ENCODE data around the gene KDM5A. TPM values are rescaled to one million over a fixed set of nuclear protein-coding genes. Genes with fewer than 3 reads are reported as not detected.

KDM5A gene
- total RNA-seq, 1 experiment from 2014 or later: 56.9 TPM

DNA sequence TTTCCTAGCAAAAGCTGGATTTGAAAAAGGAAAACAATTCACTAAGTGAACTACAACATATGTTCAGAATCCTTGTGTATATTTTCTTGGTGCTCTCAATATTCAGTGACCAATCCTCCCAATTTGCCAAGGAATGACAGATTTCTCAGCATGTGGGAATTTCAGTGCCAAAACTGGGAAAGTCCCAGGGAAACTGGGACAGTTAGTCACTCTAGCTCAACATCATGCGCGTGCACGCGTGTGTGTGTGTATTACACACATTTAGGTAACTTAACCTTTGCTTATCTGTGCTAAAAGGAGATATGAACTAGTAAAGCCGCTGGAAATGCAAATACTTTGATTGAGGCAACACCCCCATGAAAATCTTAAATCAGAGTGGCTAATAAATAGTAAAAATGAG lies 100.4 kb downstream of the KDM5A start:
- no peak overlapping the region for H3K4me2 ChIP-seq (ENCODE audit: insufficient read depth, insufficient read length, low read length)
- no peak for DNase-seq
- no peak overlapping the region for H2AK5ac ChIP-seq (ENCODE audit: insufficient read length, low read length)
- no peak overlapping the region for H3T11ph ChIP-seq (ENCODE audit: low read length)
- no peak overlapping the region for H2BK12ac ChIP-seq (ENCODE audit: insufficient read length, low read depth, low read length)
- no CpG with 5 or more reads among the region's 5 CpGs for WGBS (ENCODE audit: extremely low coverage, insufficient read length, low lambda C conversion rate)
- H4K20me1 ChIP-seq (ENCODE audit: control insufficient read depth, insufficient read depth, insufficient read length): no peaks in the 10 kb centered on the region
- H3K9me3 ChIP-seq (ENCODE audit: control insufficient read depth, low read depth, low read length): no peaks in the 10 kb centered on the region
- H2BK120ac ChIP-seq (ENCODE audit: low read depth, low read length, poor library complexity, severe bottlenecking): no peak overlapping the region
- H2BK5ac ChIP-seq (ENCODE audit: insufficient read length, low read length): no peak overlapping the region
- H3K36me3 Mint-ChIP-seq (ENCODE audit: insufficient read depth in 1 of 3, low read depth in 3 of 3): peaks cover 11 to 36% (median 18%) of the 10 kb centered on the region in 3 experiments; a peak in 6 of 7 replicates
- no peak overlapping the region for H3K4ac ChIP-seq (ENCODE audit: low read depth, low read length)
- no peaks in the 10 kb centered on the region for H3K27me3 Mint-ChIP-seq (ENCODE audit: low read depth)
- no peak overlapping the region for H4K8ac ChIP-seq (replicated peaks; ENCODE audit: insufficient read length, low read depth, low read length)
- no peaks in the 10 kb centered on the region for H3K9me3 Mint-ChIP-seq
- no peak overlapping the region for H2BK15ac ChIP-seq (ENCODE audit: low read depth, low read length)
- no peak overlapping the region for H2BK20ac ChIP-seq (ENCODE audit: low read depth, low read length, poor library complexity, severe bottlenecking)
- no peak overlapping the region for H3K23ac ChIP-seq (ENCODE audit: insufficient read length, low read depth, low read length)
- H3K27me3 ChIP-seq (ENCODE audit: insufficient read depth, low read length): no peaks in the 10 kb centered on the region
- H3K4me1 ChIP-seq (ENCODE audit: insufficient read depth, low read length): no peaks in the 10 kb centered on the region
- no peak overlapping the region for H4K5ac ChIP-seq (ENCODE audit: insufficient read length, low read depth, low read length)
- no peak overlapping the region for H3K56ac ChIP-seq (ENCODE audit: insufficient read length, low read depth, low read length)
- H3K27ac Mint-ChIP-seq: no peak overlapping the region
- no peaks in the 10 kb centered on the region for H3K4me1 Mint-ChIP-seq
- no peak overlapping the region for H4K91ac ChIP-seq (ENCODE audit: insufficient read length, low read depth, low read length)
- H3K79me1 ChIP-seq (ENCODE audit: insufficient read depth, low read depth, low read length, poor library complexity, severe bottlenecking): no peaks in the 10 kb centered on the region
- no peak overlapping the region for H3K14ac ChIP-seq (ENCODE audit: insufficient read depth, low read length)
- H3K18ac ChIP-seq (ENCODE audit: insufficient read length, low read depth, low read length): no peak overlapping the region
- H3K23me2 ChIP-seq (ENCODE audit: insufficient read length, low read depth, low read length, poor library complexity, severe bottlenecking): no peaks in the 10 kb centered on the region
- H3K4me3 Mint-ChIP-seq: no peak overlapping the region
- no peak overlapping the region for H3K9ac ChIP-seq (ENCODE audit: extremely low read depth, insufficient read length, low read length)
- TF ChIP-seq, protein P1, sequence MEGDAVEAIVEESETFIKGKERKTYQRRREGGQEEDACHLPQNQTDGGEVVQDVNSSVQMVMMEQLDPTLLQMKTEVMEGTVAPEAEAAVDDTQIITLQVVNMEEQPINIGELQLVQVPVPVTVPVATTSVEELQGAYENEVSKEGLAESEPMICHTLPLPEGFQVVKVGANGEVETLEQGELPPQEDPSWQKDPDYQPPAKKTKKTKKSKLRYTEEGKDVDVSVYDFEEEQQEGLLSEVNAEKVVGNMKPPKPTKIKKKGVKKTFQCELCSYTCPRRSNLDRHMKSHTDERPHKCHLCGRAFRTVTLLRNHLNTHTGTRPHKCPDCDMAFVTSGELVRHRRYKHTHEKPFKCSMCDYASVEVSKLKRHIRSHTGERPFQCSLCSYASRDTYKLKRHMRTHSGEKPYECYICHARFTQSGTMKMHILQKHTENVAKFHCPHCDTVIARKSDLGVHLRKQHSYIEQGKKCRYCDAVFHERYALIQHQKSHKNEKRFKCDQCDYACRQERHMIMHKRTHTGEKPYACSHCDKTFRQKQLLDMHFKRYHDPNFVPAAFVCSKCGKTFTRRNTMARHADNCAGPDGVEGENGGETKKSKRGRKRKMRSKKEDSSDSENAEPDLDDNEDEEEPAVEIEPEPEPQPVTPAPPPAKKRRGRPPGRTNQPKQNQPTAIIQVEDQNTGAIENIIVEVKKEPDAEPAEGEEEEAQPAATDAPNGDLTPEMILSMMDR (conservative IDR thresholded peaks at IDR 0.05): no peak
- no peak overlapping the region for H3K27ac ChIP-seq (ENCODE audit: insufficient read length, low read depth, low read length)
- H3K79me2 ChIP-seq (ENCODE audit: insufficient read depth, low read length): no peaks in the 10 kb centered on the region
- H2AFZ ChIP-seq (ENCODE audit: low read length): no peak overlapping the region

Measured in H9 (cell line).